MM.1S (cell line): Measurements from ENCODE around the gene SIT1.

Experiments used
- DNase-seq: peaks from one replicate; pipeline ENCODE4 v3.0.0-alpha.2; 2015
- H2AFZ ChIP-seq: fragments of 300-600 bp; sonication (generic); 2 replicates; pipeline ENCODE4 v1.6.0; 2016; ENCODE audit warnings: antibody characterized with exemption, low read length
- H3F3A ChIP-seq: fragments of 300-600 bp; sonication (generic); 2 replicates; pipeline ENCODE4 v1.6.1; 2016; ENCODE audit warnings: mild to moderate bottlenecking, antibody characterized with exemption, low read length, moderate library complexity, mixed read lengths; ENCODE audit not compliant: insufficient read depth
- H3K27ac ChIP-seq: fragments of 300-600 bp; sonication (generic); 2 replicates; pipeline ENCODE4 v1.5.1; 2016; ENCODE audit warnings: mild to moderate bottlenecking, low read length
- H3K27me3 ChIP-seq: fragments of 300-600 bp; sonication (generic); replicated peaks from 2 replicates; pipeline ENCODE4 v1.6.0; 2016; ENCODE audit warnings: low read length; ENCODE audit not compliant: insufficient read depth
- H3K36me3 ChIP-seq: fragments of 300-600 bp; sonication (generic); replicated peaks from 2 replicates; pipeline ENCODE4 v1.6.1; 2016; ENCODE audit warnings: mild to moderate bottlenecking, low read length, mixed read lengths; ENCODE audit not compliant: insufficient read depth
- H3K4me1 ChIP-seq: fragments of 300-600 bp; sonication (generic); 2 replicates; pipeline ENCODE4 v1.6.1; 2016; ENCODE audit warnings: low read length, mixed read lengths
- H3K4me2 ChIP-seq: fragments of 300-600 bp; sonication (generic); 2 replicates; pipeline ENCODE4 v1.6.0; 2016; ENCODE audit warnings: low read depth, low read length
- H3K4me3 ChIP-seq: fragments of 300-600 bp; sonication (generic); 2 replicates; pipeline ENCODE4 v1.5.1; 2016; ENCODE audit warnings: low read length, mixed read lengths
- H3K79me2 ChIP-seq: fragments of 300-600 bp; sonication (generic); 2 replicates; pipeline ENCODE4 v1.6.1; 2016; ENCODE audit warnings: mixed run types, low read length, mixed read lengths
- H3K9ac ChIP-seq: fragments of 300-600 bp; sonication (generic); 2 replicates; pipeline ENCODE4 v1.6.1; 2016; ENCODE audit warnings: low read length, mixed read lengths
- H3K9me2 ChIP-seq: fragments of 300-600 bp; sonication (generic); replicated peaks from 2 replicates; pipeline ENCODE4 v1.6.1; 2016; ENCODE audit warnings: mild to moderate bottlenecking, low read length, mixed read lengths; ENCODE audit not compliant: insufficient read depth
- H3K9me3 ChIP-seq: fragments of 300-600 bp; sonication (generic); replicated peaks from 2 replicates; pipeline ENCODE4 v1.6.1; 2016; ENCODE audit warnings: mild to moderate bottlenecking, low read length, mixed read lengths; ENCODE audit not compliant: insufficient read depth
- H4K20me1 ChIP-seq: fragments of 300-600 bp; sonication (generic); 2 replicates; pipeline ENCODE4 v1.6.1; 2016; ENCODE audit warnings: mild to moderate bottlenecking, low read length, moderate library complexity, mixed read lengths; ENCODE audit not compliant: insufficient read depth
- EZH2 ChIP-seq: fragments of 300-600 bp; sonication (generic); optimal IDR thresholded peaks from 2 replicates; pipeline ENCODE3; 2017; ENCODE audit warnings: low read depth, mild to moderate bottlenecking, antibody characterized with exemption, low read length, mixed read lengths
- EZH2phosphoT487 ChIP-seq: fragments of 300-600 bp; sonication (generic); IDR thresholded peaks from 2 replicates; pipeline ENCODE4 v1.6.1; 2018; ENCODE audit warnings: antibody characterized with exemption, low read length
- TF ChIP-seq, protein P1 (sequence below): fragments of 300-600 bp; sonication (generic); IDR thresholded peaks from 2 replicates; pipeline ENCODE4 v1.5.1; 2016; ENCODE audit warnings: antibody characterized with exemption, low read length, mixed read lengths

Gene SIT1

GRCh38 chr9:35608221-35608620 lies 42.5 kb downstream of the SIT1 start:
- Histone ChIP-seq H3K79me2 (peaks cover 15% of the 10 kb centered on the region), H4K20me1 (no peaks in the 10 kb centered on the region), H2AFZ (no peak overlapping the region), H3K27me3 (no peaks in the 10 kb centered on the region), H3K4me1 (peaks cover 14% of the 10 kb centered on the region), H3K4me2 (no peak overlapping the region), H3K9me2 (no peaks in the 10 kb centered on the region), H3K36me3 (no peaks in the 10 kb centered on the region), H3K4me3 (no peak overlapping the region), H3K9me3 (no peaks in the 10 kb centered on the region), H3F3A (peaks cover 6% of the 10 kb centered on the region), H3K9ac (no peak overlapping the region), H3K27ac (no peak overlapping the region)
- no peak for DNase-seq
- TF ChIP-seq, protein P1, sequence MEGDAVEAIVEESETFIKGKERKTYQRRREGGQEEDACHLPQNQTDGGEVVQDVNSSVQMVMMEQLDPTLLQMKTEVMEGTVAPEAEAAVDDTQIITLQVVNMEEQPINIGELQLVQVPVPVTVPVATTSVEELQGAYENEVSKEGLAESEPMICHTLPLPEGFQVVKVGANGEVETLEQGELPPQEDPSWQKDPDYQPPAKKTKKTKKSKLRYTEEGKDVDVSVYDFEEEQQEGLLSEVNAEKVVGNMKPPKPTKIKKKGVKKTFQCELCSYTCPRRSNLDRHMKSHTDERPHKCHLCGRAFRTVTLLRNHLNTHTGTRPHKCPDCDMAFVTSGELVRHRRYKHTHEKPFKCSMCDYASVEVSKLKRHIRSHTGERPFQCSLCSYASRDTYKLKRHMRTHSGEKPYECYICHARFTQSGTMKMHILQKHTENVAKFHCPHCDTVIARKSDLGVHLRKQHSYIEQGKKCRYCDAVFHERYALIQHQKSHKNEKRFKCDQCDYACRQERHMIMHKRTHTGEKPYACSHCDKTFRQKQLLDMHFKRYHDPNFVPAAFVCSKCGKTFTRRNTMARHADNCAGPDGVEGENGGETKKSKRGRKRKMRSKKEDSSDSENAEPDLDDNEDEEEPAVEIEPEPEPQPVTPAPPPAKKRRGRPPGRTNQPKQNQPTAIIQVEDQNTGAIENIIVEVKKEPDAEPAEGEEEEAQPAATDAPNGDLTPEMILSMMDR, result no peak
- TF ChIP-seq EZH2 (no peak), EZH2phosphoT487 (no peak)

DNA sequence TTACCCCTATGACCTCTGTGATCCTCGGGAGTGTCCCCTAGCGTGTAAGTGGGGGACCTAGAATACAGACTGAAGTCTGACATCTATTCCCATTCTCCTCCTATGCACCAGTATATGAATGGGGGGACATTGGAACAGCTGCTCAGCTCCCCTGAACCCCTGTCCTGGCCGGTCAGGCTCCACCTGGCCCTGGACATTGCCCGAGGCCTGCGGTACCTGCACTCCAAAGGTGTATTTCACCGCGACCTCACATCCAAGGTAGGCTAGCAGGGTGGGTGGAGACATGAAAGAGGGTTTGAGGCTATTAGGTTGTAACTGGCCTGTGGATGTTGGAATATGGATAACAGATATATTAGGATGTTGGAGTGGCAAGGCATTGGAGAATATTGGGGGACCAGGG lies 44.0 kb downstream of the SIT1 start:
- H3K4me2 ChIP-seq, result peak overlapping the region; percentile 76; the same call in 1 of the 2 replicates
- H3K9me3 ChIP-seq, result no peaks in the 10 kb centered on the region
- no peak overlapping the region for H2AFZ ChIP-seq
- H3K9ac ChIP-seq, result no peak overlapping the region
- H3K4me3 ChIP-seq, result no peak overlapping the region
- H3K27me3 ChIP-seq, result no peaks in the 10 kb centered on the region
- H3K79me2 ChIP-seq, result peaks cover 15% of the 10 kb centered on the region
- H3K9me2 ChIP-seq, result no peaks in the 10 kb centered on the region
- TF ChIP-seq EZH2 (no peak), EZH2phosphoT487 (no peak)
- TF ChIP-seq, protein P1, result no peak
- H3K27ac ChIP-seq, result no peak overlapping the region
- H3F3A ChIP-seq, result peaks cover 6% of the 10 kb centered on the region
- DNase-seq, result no peak
- peaks cover 16% of the 10 kb centered on the region for H3K4me1 ChIP-seq
- no peaks in the 10 kb centered on the region for H4K20me1 ChIP-seq
- H3K36me3 ChIP-seq, result no peaks in the 10 kb centered on the region

DNA sequence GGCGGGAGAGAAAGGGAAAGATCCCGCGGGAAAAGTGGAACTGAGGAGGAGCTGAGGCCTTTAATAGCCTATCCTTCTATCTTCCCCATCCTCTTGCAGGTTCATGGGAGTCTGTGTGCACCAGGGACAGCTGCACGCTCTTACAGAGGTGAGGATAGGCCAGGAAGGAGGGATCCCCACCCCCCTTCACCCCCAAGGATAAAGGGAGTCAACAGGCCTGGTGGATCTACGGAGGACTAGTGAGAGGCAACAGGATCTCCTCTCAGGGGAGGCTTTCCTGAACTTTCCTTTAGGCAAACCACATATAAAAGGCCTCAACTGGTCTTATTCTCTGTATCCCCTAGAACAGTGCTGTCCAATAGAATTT lies 44.6 kb downstream of the SIT1 start:
- DNase-seq, result no peak
- Histone ChIP-seq H3K9me3 (no peaks in the 10 kb centered on the region), H3K27ac (no peak overlapping the region), H3K4me3 (peak overlapping the region; percentile 78), H3K4me1 (peaks cover 16% of the 10 kb centered on the region), H4K20me1 (no peaks in the 10 kb centered on the region), H3K27me3 (no peaks in the 10 kb centered on the region), H3F3A (peaks cover 6% of the 10 kb centered on the region), H3K4me2 (peak overlapping the region; percentile 76), H3K79me2 (peaks cover 15% of the 10 kb centered on the region), H3K9me2 (no peaks in the 10 kb centered on the region), H2AFZ (peak overlapping the region; percentile 43), H3K36me3 (no peaks in the 10 kb centered on the region), H3K9ac (peak overlapping the region; percentile 55; the same call in 1 of the 2 replicates)
- TF ChIP-seq, protein P1, result no peak
- TF ChIP-seq EZH2 (no peak), EZH2phosphoT487 (no peak)
